Renal cortex interstitium (tissue), 11 donors: ENCODE results near the gene KMT2C. TPM values are rescaled to one million over a fixed set of nuclear protein-coding genes. Genes with fewer than 3 reads are reported as not detected.
"Not testable (repeated sequence)": the region's sequence is repeated elsewhere in the genome, so short reads cannot be mapped to it uniquely, and the experiment has no call there.

Experiments used
- DNase-seq, 11 donors: peaks; one replicate each; pipeline ENCODE4 v3.0.0-alpha.2; 2013; ENCODE audit warnings: low read depth in 9 of 11, low spot score in 4 of 11; ENCODE audit errors: extremely low read depth in 1 of 11
- polyA plus RNA-seq, 3 donors: library from polyadenylated mRNA; unstranded; fragments of 120-200 nt; gene quantifications; one replicate each; pipeline ENCODE4 v1.2.1, GENCODE V29; 2013; ENCODE audit not compliant: insufficient read length in 3 of 3

Gene KMT2C
- polyA plus RNA-seq, 3 donors: 37.1 to 42.5 (median 39.3) TPM

- no peak for DNase-seq
Observed at GRCh38 chr7:152338561-152338960, 97.2 kb downstream of the KMT2C start.

- peak in 4 of 11 donors; percentile 8 to 45 (median 28) for DNase-seq
Observed at GRCh38 chr7:152336754-152337368, 98.9 kb downstream of the KMT2C start.

GRCh38 chr7:152335900-152336571 lies 99.8 kb downstream of the KMT2C start:
- DNase-seq: no peak

- DNase-seq: no peak
Observed at GRCh38 chr7:152333134-152333533, 102.7 kb downstream of the KMT2C start.

- no peak for DNase-seq
Observed at GRCh38 chr7:152330827-152331226, 105.0 kb downstream of the KMT2C start.

- DNase-seq: no peak
Observed at GRCh38 chr7:152329469-152329868, 106.3 kb downstream of the KMT2C start.

- no peak for DNase-seq
Observed at GRCh38 chr7:152328234-152328633, 107.6 kb downstream of the KMT2C start.

GRCh38 chr7:152315845-152316244 lies 120.0 kb downstream of the KMT2C start:
- no peak for DNase-seq

GRCh38 chr7:152313831-152314604 lies 121.8 kb downstream of the KMT2C start:
- peak in 10 of 11 donors; percentile 33 to 78 (median 56) for DNase-seq

GRCh38 chr7:152313217-152313616 lies 122.6 kb downstream of the KMT2C start:
- DNase-seq: no peak

GRCh38 chr7:152312316-152312715 lies 123.5 kb downstream of the KMT2C start:
- peak in 9 of 11 donors; percentile 3 to 41 (median 10) for DNase-seq

- no peak for DNase-seq
Observed at GRCh38 chr7:152307902-152308301, 127.9 kb downstream of the KMT2C start.

GRCh38 chr7:152299542-152300143 lies 136.2 kb downstream of the KMT2C start:
- DNase-seq: not testable (repeated sequence)

- DNase-seq: no peak
Observed at GRCh38 chr7:152292897-152293296, 142.9 kb downstream of the KMT2C start.

- not testable (repeated sequence) for DNase-seq
Observed at GRCh38 chr7:152286972-152287371, 148.8 kb downstream of the KMT2C start.

- DNase-seq: not testable (repeated sequence)
Observed at GRCh38 chr7:152286219-152286618, 149.6 kb downstream of the KMT2C start.

GRCh38 chr7:152284998-152285397 lies 150.8 kb downstream of the KMT2C start:
- DNase-seq: not testable (repeated sequence)

- DNase-seq: not testable (repeated sequence)
Observed at GRCh38 chr7:152277687-152278086, 158.1 kb downstream of the KMT2C start.

GRCh38 chr7:152270427-152270826 lies 165.4 kb downstream of the KMT2C start:
- not testable (repeated sequence) for DNase-seq

GRCh38 chr7:152266859-152267258 lies 168.9 kb downstream of the KMT2C start:
- DNase-seq: not testable (repeated sequence)
